AG10803 (cell line): ENCODE results near the gene RPS19BP1.

Experiments used
- DNase-seq: peaks from one replicate; pipeline ENCODE4 v3.0.0; 2010; ENCODE audit warnings: low read depth
- H3K4me3 ChIP-seq: 2 replicates; pipeline ENCODE4 v1.5.1; 2011; ENCODE audit warnings: mild to moderate bottlenecking, low read length, control low read depth
- CTCF ChIP-seq: conservative IDR thresholded peaks from 2 replicates; pipeline ENCODE4 v1.5.1; 2011; ENCODE audit warnings: mild to moderate bottlenecking, low read length, control low read depth, inconsistent platforms

Gene RPS19BP1

GRCh38 chr22:39546889-39547586 is 14.5 kb upstream of the RPS19BP1 start:
- no peak for DNase-seq
- no peak for TF ChIP-seq CTCF
- H3K4me3 ChIP-seq, result no peak overlapping the region

GRCh38 chr22:39545386-39546365 is 13.1 kb upstream of the RPS19BP1 start:
- TF ChIP-seq CTCF, result no peak
- no peak for DNase-seq
- H3K4me3 ChIP-seq, result no peak overlapping the region

GRCh38 chr22:39543095-39543494 is 10.5 kb upstream of the RPS19BP1 start:
- TF ChIP-seq CTCF, result peak; percentile 36
- no peak overlapping the region for H3K4me3 ChIP-seq
- DNase-seq, result no peak

- TF ChIP-seq CTCF, result no peak
- no peak overlapping the region for H3K4me3 ChIP-seq
- no peak for DNase-seq
These were observed 5.4 kb upstream of the RPS19BP1 start for GRCh38 chr22:39537975-39538374.

- no peak for TF ChIP-seq CTCF
- DNase-seq, result no peak
- H3K4me3 ChIP-seq, result no peak overlapping the region
These were observed 4.2 kb upstream of the RPS19BP1 start for GRCh38 chr22:39536711-39537110.

GRCh38 chr22:39535831-39536449 is 3.4 kb upstream of the RPS19BP1 start:
- H3K4me3 ChIP-seq, result no peak overlapping the region
- DNase-seq, result no peak
- TF ChIP-seq CTCF, result no peak
